Measurements from ENCODE around the gene MRO.
"Not testable (repeated sequence)": the region's sequence is repeated elsewhere in the genome, so short reads cannot be mapped to it uniquely, and the experiment has no call there.

Gene MRO

GRCh38 chr18:50791599-50792438 is 28.0 kb downstream of the MRO start:
- DNase-seq (ENCODE audit: low read depth), result no peak

GRCh38 chr18:50790948-50791347 is 28.9 kb downstream of the MRO start:
- no peak for DNase-seq (ENCODE audit: low read depth)

- no peak for DNase-seq (ENCODE audit: low read depth)
Observed at GRCh38 chr18:50790241-50790640, 29.6 kb downstream of the MRO start.

GRCh38 chr18:50788284-50788683 is 31.5 kb downstream of the MRO start:
- no peak for DNase-seq (ENCODE audit: low read depth)

- DNase-seq (ENCODE audit: low read depth), result no peak
Observed at GRCh38 chr18:50786864-50787263, 33.0 kb downstream of the MRO start.

- DNase-seq (ENCODE audit: low read depth), result no peak
Observed at GRCh38 chr18:50783553-50783952, 36.3 kb downstream of the MRO start.

- not testable (repeated sequence) for DNase-seq (ENCODE audit: low read depth)
Observed at GRCh38 chr18:50779021-50779420, 40.8 kb downstream of the MRO start.

- DNase-seq (ENCODE audit: low read depth), result no peak
Observed at GRCh38 chr18:50776383-50776782, 43.4 kb downstream of the MRO start.

GRCh38 chr18:50775726-50776125 is 44.1 kb downstream of the MRO start:
- no peak for DNase-seq (ENCODE audit: low read depth)

GRCh38 chr18:50775207-50775606 is 44.6 kb downstream of the MRO start:
- DNase-seq (ENCODE audit: low read depth), result no peak

- no peak for DNase-seq (ENCODE audit: low read depth)
Observed at GRCh38 chr18:50769463-50769862, 50.4 kb downstream of the MRO start.

GRCh38 chr18:50757358-50757757 is 62.5 kb downstream of the MRO start:
- no peak for DNase-seq (ENCODE audit: low read depth)

GRCh38 chr18:50754297-50754696 is 65.5 kb downstream of the MRO start:
- no peak for DNase-seq (ENCODE audit: low read depth)

- DNase-seq (ENCODE audit: low read depth), result no peak
Observed at GRCh38 chr18:50753311-50753710, 66.5 kb downstream of the MRO start.

GRCh38 chr18:50751947-50752346 is 67.9 kb downstream of the MRO start:
- DNase-seq (ENCODE audit: low read depth), result no peak

GRCh38 chr18:50751490-50751889 is 68.3 kb downstream of the MRO start:
- no peak for DNase-seq (ENCODE audit: low read depth)

- DNase-seq (ENCODE audit: low read depth), result no peak
Observed at GRCh38 chr18:50750546-50750945, 69.3 kb downstream of the MRO start.

GRCh38 chr18:50749945-50750344 is 69.9 kb downstream of the MRO start:
- DNase-seq (ENCODE audit: low read depth), result no peak

GRCh38 chr18:50749421-50749820 is 70.4 kb downstream of the MRO start:
- no peak for DNase-seq (ENCODE audit: low read depth)

GRCh38 chr18:50748243-50749229 is 71.3 kb downstream of the MRO start:
- DNase-seq (ENCODE audit: low read depth), result no peak

- no peak for DNase-seq (ENCODE audit: low read depth)
Observed at GRCh38 chr18:50747849-50748242, 72.0 kb downstream of the MRO start.

GRCh38 chr18:50745945-50746344 is 73.9 kb downstream of the MRO start:
- no peak for DNase-seq (ENCODE audit: low read depth)

Data from stimulated activated CD8-positive, alpha-beta memory T cell treated with anti-CD3 and anti-CD28 coated beads, Interleukin-15, amount 100 ng/mL, for 1 hour (primary cell).